Ramos (cell line): ENCODE data around the gene RTN4.

Experiments used
- in situ Hi-C: fragments of 300-500 bp; cut with MboI; formaldehyde crosslinking; loops from one replicate; pipeline ENCODE4 v1.14.3; 2022; ENCODE audit warnings: low sequenced_read_pairs; ENCODE audit not compliant: unreplicated experiment

RTN4 gene

DNA sequence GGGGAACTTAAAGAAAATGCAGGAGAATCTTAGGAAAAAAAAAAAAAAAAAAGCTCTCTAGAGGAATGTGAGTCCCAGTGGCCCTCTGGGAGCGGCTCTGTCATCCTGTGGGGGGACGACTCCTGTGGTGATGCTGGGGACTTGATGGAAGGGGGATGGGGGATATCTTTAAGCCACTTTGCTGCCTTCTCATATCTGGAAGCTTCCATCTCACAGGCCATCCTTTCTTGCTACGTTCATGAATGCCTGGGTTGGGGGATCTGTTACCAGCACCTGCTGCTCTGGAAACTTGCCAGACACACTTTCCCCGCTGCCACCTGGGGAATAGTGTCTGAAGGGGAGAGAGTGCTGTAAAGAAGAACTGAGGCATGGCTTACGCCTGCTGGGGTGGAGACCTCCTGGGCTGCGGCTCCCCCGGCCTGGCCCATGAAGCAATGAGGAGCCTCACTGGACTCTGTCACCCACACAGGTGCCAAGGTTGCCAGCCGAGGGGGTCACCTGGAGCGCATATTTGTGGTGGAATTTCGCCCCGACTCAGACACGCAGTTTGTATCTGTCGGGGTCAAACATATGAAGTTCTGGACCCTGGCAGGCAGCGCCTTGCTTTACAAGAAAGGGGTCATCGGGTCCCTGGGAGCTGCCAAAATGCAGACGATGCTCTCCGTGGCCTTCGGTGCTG is 92.8 kb downstream of the RTN4 start:
- in situ Hi-C loops, result no loop called here

DNA sequence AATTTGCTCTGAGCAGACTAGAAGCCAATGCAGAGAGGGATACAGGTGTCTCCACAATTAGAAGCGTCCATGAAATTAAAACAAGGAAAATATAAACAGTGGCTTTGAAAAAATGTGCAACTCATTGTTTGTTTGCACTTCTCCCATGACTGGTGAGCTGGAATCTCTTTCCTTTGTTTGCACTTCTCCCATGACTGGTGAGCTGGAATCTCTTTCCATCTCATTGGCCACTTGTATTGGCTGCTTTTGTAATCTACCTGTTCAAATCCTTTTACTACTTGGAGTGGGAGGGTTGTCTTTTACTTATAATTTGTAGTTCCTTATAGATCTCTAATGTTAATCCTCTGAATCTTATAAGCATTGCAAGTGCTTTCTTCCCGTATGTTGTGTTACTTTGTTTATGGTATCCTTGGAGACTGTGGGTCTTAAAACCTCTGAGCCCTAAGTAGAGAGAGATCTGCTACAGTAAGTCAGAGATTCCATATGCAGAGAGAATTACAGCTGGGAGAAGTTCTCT is 94.1 kb downstream of the RTN4 start:
- in situ Hi-C loops, result no loop called here

DNA sequence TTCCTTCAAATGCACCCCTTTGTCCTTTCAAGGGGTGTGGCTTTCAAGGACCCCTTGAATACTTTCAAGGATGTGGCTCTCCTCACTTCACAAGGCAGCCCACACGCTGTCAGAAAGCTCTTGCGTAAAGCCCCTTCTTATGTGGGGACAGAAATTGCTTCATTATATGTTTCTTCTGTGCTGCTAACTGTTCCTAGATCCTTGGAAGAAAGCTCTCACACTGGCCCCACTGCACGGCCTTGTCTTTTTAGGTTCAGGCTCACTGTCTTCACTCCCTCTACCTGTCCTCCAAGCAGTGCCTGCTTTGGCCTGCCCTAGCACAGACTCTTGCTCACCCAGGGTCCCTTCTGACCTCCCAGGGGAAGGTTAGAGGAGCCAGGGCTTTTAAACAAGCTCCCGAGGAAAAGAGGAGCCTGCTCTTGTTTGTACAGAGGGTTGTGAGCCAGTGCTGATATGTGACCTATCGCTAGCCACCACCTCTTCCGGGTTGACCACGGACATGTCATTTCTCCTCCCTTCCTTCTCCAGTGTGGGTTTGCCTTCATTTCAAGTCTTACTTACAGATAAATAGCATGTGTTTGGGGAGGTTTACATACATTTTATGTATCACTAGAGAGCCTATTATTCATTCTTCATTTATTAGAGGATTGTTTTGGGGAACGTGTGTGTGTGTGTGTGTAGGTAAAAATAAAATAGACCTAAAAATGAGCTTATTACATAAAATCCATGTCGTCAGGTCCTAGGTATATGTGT is 94.7 kb downstream of the RTN4 start:
- in situ Hi-C loops, result no loop called here

DNA sequence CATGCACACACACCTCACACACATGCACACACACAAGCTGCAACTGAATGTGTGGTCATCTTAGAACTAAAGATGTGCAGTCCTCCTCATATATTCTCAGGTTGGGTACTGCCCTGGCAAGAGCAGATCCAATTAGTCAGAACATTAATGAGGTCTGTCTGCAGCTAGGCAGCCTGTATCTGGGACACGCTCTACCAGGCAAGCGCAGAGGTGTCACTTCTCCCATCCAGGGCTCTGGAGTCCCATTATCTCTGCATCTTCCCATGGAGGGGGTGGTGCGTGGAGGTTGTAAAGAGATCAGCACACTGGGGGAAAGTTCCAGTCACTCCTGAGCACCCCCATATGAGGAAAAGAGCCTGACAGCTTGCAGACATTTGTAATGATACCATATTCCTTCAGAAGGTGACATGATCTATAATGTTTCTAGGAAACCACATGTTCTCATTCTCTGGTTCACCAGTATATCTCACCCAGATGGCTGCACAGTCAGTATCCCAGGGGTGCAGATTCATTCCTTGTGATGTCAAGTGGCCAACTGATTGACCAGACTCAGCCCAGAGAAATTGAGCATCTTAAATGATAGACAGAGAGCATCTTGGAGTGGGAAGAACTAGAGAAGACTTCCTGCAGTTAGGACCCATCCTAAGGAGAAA is 95.4 kb downstream of the RTN4 start:
- in situ Hi-C loops, result no loop called here

DNA sequence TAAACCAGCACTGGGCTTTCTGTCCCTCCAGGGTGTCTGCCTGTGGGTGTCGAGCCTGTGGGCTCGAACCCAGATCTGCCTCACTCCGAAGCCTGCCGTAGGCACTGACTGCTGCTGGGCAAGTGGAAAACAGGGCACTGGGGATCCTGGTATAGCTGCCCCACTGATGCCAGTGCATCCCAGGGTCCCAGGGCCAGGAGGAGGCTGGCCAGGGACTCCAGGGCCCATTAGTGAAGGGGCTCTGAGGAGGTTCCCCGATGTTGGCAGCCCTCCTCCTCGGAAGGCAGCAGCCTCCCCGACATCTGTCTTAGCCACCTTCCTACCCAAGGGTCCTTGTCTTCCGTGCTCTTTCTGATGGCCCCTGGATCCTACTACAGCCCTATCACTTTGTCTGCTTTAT is 96.1 kb downstream of the RTN4 start:
- in situ Hi-C loops, result no loop called here

- in situ Hi-C loops, result no loop called here
Measured at GRCh38 chr2:54952978-54953456, 97.2 kb downstream of the RTN4 start.

- in situ Hi-C loops, result no loop called here
Measured at GRCh38 chr2:54952425-54952824, 97.8 kb downstream of the RTN4 start.

DNA sequence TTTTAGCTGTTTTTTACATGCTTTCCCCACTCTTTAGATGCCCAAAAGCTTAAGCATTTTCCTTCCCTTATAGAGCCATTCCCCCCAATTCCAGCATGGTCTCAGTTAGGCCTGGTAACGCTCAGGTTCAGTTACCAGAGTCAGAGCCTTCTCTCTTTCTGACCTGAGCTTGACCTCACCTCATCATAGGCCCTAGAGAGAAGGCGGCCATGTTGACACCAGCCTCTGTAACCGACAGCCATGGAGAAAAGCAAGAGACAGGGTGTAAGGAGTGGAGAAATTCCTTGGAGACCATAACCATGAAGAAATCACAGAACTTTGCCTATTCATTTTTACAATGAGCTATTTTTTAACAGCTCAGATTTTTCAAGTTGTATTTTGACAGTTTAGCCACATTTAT is 99.4 kb downstream of the RTN4 start:
- in situ Hi-C loops, result no loop called here

DNA sequence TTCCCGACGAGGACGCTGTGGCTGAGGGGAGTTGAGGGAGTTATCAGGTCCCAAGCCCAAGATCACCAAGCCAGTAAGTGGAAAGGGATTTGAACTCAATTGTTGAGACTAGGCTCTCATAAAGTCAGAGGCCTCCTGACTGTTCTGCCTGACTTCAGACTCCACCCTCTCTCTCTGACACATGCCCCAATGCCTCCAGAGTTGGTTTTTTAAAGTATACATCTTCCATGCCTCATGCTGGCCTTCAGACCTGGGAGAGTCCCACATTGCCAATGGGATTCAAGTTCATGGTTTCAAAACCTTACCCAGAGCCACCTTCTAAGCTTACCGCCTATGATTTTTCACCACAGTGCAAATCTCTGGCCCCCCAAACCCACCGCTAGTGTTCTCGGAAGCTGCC is 100.8 kb downstream of the RTN4 start:
- in situ Hi-C loops, result no loop called here

GRCh38 chr2:54948120-54948519 is 102.1 kb downstream of the RTN4 start:
- in situ Hi-C loops, result no loop called here

- in situ Hi-C loops, result no loop called here
Measured at GRCh38 chr2:54947646-54948045, 102.6 kb downstream of the RTN4 start.

GRCh38 chr2:54947136-54947535 is 103.1 kb downstream of the RTN4 start:
- in situ Hi-C loops, result no loop called here

DNA sequence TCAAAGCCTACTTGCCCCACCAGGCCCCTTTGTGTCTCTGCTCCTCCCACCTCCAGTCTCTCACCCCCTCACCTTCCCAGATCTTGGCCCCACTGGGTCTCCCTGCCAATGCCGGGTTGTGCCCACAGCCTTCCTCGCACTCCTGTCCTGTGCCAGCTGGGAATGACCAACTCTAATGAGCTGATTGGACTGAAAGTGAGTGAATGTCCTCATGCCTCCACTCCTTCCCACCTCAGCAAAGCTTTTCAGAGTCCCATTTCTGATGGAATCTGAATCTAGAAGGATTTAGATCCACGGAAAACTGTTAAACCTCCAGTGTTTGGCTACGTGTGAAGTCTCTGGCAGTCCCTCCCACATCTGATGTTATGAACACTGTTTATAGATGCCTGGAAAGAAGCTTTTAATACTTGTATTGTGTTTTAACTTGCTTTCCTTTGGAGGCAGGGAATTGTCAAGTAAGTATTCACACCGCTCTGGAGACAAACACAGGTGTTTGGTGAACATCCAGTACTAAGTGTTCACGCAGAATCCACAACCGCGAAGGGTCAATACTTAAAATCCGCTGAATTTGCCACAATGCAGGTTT is 103.9 kb downstream of the RTN4 start:
- in situ Hi-C loops, result no loop called here

DNA sequence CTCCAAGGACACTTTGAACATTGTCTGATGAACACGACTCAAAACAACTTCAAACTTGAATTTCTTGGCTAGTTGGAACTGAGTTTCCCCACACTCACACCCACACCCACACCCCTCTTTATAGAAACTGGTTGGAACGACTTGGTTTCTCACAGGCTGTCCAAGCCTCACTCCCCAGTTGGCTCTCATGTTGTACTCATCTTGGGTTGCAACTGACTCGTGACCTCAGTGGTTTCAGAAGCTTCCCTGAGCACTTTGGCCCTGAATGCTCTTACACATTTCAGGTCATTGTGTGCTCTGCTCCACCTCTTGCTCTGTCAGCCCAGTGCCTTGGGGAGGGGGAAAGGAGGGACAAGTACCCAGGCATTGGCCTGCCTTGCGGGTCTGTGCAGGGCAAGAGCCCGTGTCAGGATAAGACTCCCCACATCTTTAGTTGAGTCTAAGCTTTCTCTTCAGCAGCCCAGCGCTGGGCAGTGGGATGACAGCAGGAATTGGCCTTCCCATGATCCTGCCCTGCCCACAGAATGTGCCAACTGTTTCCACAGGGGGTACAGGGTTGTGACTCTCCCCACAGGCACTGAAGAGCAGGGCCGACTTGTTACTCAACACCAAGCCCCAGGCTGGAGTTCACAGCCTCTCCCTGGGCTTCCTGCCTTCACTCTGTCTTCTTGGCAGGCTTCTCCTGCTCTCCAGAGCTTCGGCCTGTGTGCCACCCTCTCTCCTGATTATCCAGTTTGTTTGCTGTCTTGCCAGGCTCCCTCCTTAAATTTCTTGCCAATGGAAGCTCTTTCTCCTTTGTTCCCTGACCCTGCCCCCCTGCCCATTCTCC is 104.6 kb downstream of the RTN4 start:
- in situ Hi-C loops, result no loop called here

- in situ Hi-C loops, result no loop called here
Measured at GRCh38 chr2:54944724-54945326, 105.4 kb downstream of the RTN4 start.

GRCh38 chr2:54942373-54942772 is 107.9 kb downstream of the RTN4 start:
- in situ Hi-C loops, result no loop called here

DNA sequence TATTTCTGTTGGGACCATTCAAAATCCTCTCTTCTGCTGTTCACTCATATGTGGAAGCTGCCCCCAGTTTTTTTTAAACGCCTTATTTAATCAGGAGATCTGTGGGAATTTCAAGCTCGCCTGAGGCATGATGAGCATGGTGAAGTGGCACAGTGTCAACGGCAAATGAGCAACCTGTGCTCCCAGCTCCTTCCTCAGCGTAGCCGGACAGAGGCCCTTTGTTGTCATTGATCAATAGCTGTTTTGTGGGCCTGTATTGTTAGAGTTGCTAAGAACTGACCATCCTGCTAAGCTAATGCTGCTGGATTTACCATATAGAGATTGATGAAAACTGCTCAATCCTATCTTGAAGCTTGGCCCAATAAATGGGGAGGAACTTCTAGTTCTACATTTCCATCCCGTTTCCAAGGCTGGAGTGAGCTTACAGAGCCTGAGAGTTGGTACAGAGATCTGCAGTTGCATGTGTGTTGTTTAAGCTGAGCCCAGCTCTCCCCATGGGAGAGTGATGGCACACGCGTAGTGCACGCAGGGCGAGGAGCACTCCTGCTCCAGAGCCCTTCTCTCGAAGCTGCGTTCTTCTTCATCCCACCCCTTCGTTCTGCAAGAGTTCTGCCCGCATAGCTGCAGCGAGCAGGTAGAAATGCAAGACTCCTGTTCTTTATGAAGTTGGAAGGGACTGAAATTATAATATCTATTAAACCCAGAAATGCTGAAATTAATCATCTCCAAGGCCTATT is 108.8 kb downstream of the RTN4 start:
- in situ Hi-C loops, result no loop called here

GRCh38 chr2:54940723-54941122 is 109.5 kb downstream of the RTN4 start:
- in situ Hi-C loops, result no loop called here
